SK-N-SH (cell line): Measurements from ENCODE around the gene SPC25.

Source experiments
- TF ChIP-seq, protein P1 (sequence below): fragments of 200-600 bp; sonication (generic); IDR thresholded peaks from 2 replicates; pipeline ENCODE4 v1.6.1; 2017; ENCODE audit warnings: antibody characterized with exemption, mild to moderate bottlenecking, moderate library complexity
- TF ChIP-seq, protein P2 (sequence below): IDR thresholded peaks from 2 replicates; pipeline ENCODE4 v1.4.0; 2012; ENCODE audit warnings: low read depth, borderline replicate concordance
- TF ChIP-seq, protein P3 (sequence below): IDR thresholded peaks from 2 replicates; pipeline ENCODE4; 2012

DNA sequence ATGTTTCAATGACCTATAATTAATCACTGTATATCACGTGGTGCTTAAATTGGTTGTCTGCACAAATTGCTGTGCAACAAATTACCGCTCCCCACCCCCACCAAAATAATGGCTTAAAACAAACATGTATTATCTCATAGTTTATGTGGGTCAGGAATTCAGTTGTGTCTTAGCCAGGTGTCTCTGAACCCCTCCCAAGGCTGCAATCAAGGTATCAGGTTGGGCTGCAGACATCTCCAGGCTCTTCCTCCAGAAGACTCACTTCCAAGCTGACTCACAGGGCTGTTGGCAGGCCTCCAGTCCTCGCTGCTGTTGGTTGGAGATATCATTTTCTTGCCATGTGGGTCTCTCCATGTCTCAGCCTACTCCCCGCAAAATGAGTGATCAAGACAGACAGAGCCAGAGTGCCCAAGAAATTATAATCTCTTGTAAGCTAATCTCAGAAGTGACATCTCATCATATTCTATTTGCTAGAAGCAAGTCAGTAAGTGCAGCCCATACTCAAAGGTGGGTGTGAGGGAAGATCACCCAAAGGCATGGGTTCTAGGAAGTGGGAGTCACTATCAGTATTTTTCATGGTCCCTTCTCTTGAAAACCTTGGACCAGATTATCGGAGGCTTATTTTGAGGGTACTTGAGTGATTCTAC lies 38.4 kb downstream of the SPC25 start:
- TF ChIP-seq, protein P1, sequence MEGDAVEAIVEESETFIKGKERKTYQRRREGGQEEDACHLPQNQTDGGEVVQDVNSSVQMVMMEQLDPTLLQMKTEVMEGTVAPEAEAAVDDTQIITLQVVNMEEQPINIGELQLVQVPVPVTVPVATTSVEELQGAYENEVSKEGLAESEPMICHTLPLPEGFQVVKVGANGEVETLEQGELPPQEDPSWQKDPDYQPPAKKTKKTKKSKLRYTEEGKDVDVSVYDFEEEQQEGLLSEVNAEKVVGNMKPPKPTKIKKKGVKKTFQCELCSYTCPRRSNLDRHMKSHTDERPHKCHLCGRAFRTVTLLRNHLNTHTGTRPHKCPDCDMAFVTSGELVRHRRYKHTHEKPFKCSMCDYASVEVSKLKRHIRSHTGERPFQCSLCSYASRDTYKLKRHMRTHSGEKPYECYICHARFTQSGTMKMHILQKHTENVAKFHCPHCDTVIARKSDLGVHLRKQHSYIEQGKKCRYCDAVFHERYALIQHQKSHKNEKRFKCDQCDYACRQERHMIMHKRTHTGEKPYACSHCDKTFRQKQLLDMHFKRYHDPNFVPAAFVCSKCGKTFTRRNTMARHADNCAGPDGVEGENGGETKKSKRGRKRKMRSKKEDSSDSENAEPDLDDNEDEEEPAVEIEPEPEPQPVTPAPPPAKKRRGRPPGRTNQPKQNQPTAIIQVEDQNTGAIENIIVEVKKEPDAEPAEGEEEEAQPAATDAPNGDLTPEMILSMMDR: no peak
- TF ChIP-seq, protein P2, sequence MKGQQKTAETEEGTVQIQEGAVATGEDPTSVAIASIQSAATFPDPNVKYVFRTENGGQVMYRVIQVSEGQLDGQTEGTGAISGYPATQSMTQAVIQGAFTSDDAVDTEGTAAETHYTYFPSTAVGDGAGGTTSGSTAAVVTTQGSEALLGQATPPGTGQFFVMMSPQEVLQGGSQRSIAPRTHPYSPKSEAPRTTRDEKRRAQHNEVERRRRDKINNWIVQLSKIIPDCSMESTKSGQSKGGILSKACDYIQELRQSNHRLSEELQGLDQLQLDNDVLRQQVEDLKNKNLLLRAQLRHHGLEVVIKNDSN: no peak
- TF ChIP-seq, protein P3, sequence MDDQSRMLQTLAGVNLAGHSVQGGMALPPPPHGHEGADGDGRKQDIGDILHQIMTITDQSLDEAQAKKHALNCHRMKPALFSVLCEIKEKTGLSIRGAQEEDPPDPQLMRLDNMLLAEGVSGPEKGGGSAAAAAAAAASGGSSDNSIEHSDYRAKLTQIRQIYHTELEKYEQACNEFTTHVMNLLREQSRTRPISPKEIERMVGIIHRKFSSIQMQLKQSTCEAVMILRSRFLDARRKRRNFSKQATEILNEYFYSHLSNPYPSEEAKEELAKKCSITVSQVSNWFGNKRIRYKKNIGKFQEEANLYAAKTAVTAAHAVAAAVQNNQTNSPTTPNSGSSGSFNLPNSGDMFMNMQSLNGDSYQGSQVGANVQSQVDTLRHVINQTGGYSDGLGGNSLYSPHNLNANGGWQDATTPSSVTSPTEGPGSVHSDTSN: peak; percentile 38
